ENCODE results near the gene SYNM.
A peak's percentile ranks its signal among the peaks of the same experiment; 100 is the strongest.

SYNM gene

DNA sequence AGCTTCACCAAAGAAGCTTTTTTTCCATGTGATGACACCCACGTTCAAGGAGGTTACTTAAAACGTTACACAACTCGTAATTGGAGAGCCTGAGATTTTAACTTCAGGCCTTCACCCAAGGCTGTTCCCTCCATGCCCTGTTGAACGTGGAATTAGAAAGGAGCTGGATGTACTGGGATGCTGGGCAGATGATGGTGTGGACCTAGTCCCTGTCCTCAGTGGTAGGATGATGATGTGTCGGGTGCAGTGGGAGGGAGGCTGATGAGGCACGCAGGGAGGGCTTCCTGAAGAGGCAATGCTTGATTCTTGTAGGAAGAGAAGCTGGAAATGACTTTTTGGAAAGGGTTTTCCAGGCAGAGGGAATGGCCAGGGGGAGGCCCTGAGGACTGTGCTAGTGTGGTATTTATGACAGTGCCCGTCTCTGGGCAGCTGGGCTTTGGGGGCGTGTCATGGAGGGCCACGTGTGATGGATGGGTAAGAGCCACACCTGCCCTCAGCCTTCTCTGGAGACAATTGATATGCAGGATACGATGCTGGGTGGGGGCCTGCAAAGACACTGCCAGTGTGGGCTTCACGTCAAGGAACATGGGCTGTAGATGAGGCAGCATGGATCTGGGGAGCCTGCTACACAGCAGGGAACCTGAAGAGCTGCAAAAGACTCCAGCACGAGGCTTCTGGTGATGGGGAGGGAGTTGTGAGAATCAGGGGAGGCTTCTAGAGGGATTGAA lies 15.3 kb downstream of the SYNM start:
- no CpG with 5 or more reads among the region's 12 CpGs for WGBS, 2 donors (ENCODE audit: extremely low coverage in 2 of 2, insufficient read length in 2 of 2, insufficient replicate concordance in 1 of 2)
- H4K91ac ChIP-seq (ENCODE audit: low read depth, low read length, poor library complexity), result no peak overlapping the region
- H2BK5ac ChIP-seq (ENCODE audit: low read length), result no peak overlapping the region
- H3K79me1 ChIP-seq (ENCODE audit: low read depth, low read length), result no peaks in the 10 kb centered on the region
- no peak overlapping the region for H3K4me3 ChIP-seq (ENCODE audit: low read length in 2 of 2)
- H3K18ac ChIP-seq (ENCODE audit: low read length), result no peak overlapping the region
- no peak overlapping the region for H3K14ac ChIP-seq (ENCODE audit: low read length)
- H3K27ac ChIP-seq (replicated peaks; ENCODE audit: low read length), result no peak overlapping the region
- H2BK120ac ChIP-seq (ENCODE audit: low read depth, low read length), result no peak overlapping the region
- no peak overlapping the region for H2BK15ac ChIP-seq (ENCODE audit: low read length)
- H3K9ac ChIP-seq (ENCODE audit: low read depth, low read length, poor library complexity), result no peak overlapping the region
- peaks cover 15 to 19% of the 10 kb centered on the region in 2 donors for H3K4me1 ChIP-seq (ENCODE audit: control insufficient read depth in 2 of 2, insufficient read depth in 1 of 2, low read depth in 1 of 2, low read length in 2 of 2)
- no peak overlapping the region for H3K23ac ChIP-seq (ENCODE audit: low read depth, low read length, poor library complexity)
- H3K4me2 ChIP-seq (ENCODE audit: insufficient read depth, low read length, poor library complexity, severe bottlenecking), result no peak overlapping the region
- DNase-seq (ENCODE audit: low spot score), result no peak
- no peaks in the 10 kb centered on the region for H3K27me3 ChIP-seq (ENCODE audit: control insufficient read depth in 3 of 3, insufficient read depth in 3 of 3, low read depth in 1 of 3, low read length in 3 of 3)
- H3K9me3 ChIP-seq (replicated peaks in 1 of 2; ENCODE audit: control insufficient read depth in 2 of 2, insufficient read depth in 1 of 2, low read depth in 1 of 2, low read length in 2 of 2), result no peaks in the 10 kb centered on the region
- H3K4ac ChIP-seq (ENCODE audit: low read length), result no peak overlapping the region
- H2BK12ac ChIP-seq (ENCODE audit: low read length), result no peak overlapping the region
- H4K8ac ChIP-seq (ENCODE audit: low read depth, low read length), result no peak overlapping the region
- no peak overlapping the region for H2AFZ ChIP-seq (ENCODE audit: low read length)
- H2AK5ac ChIP-seq (ENCODE audit: low read depth, low read length), result no peak overlapping the region
- peaks cover 0 to 28% of the 10 kb centered on the region in 2 donors for H3K36me3 ChIP-seq (replicated peaks in 1 of 2; ENCODE audit: control insufficient read depth in 2 of 2, insufficient read depth in 2 of 2, low read length in 2 of 2)

DNA sequence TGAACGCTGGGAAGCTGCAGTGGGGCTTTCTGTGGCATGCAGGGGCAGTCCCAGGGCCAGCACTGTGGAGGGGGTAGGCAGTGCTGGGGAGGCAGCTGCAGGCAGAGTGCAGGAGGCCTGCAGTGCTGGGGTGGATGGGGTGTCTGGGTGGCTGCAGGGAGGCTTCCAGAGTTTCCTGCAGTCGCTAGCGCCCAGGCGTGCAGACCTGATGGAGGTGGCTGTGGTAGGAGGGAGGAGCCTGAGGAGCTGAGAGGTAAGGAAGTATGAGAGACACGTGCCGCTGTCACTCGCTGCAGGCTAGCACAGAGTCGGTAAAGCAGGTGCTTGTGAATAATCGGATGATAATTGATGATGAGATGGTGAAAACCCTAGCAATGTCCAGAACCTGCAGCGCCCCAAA lies 16.3 kb downstream of the SYNM start:
- H3K4me1 ChIP-seq (ENCODE audit: control insufficient read depth in 2 of 2, insufficient read depth in 1 of 2, low read depth in 1 of 2, low read length in 2 of 2), result peaks cover 23% of the 10 kb centered on the region in 2 donors
- H2BK12ac ChIP-seq (ENCODE audit: low read length), result no peak overlapping the region
- peak overlapping the region; percentile 11 for H3K18ac ChIP-seq (ENCODE audit: low read length)
- no peak overlapping the region for H2BK15ac ChIP-seq (ENCODE audit: low read length)
- H3K27me3 ChIP-seq (ENCODE audit: control insufficient read depth in 3 of 3, insufficient read depth in 3 of 3, low read depth in 1 of 3, low read length in 3 of 3), result no peaks in the 10 kb centered on the region
- no peak overlapping the region for H2AK5ac ChIP-seq (ENCODE audit: low read depth, low read length)
- no peak overlapping the region for H3K14ac ChIP-seq (ENCODE audit: low read length)
- no peak overlapping the region for H3K4me3 ChIP-seq (ENCODE audit: low read length in 2 of 2)
- no peak overlapping the region for H2AFZ ChIP-seq (ENCODE audit: low read length)
- H4K8ac ChIP-seq (ENCODE audit: low read depth, low read length), result no peak overlapping the region
- peaks cover 0 to 25% of the 10 kb centered on the region in 2 donors for H3K36me3 ChIP-seq (replicated peaks in 1 of 2; ENCODE audit: control insufficient read depth in 2 of 2, insufficient read depth in 2 of 2, low read length in 2 of 2)
- no peaks in the 10 kb centered on the region for H3K9me3 ChIP-seq (replicated peaks in 1 of 2; ENCODE audit: control insufficient read depth in 2 of 2, insufficient read depth in 1 of 2, low read depth in 1 of 2, low read length in 2 of 2)
- H4K91ac ChIP-seq (ENCODE audit: low read depth, low read length, poor library complexity), result no peak overlapping the region
- no peak overlapping the region for H3K4me2 ChIP-seq (ENCODE audit: insufficient read depth, low read length, poor library complexity, severe bottlenecking)
- H3K79me1 ChIP-seq (ENCODE audit: low read depth, low read length), result no peaks in the 10 kb centered on the region
- no peak overlapping the region for H3K4ac ChIP-seq (ENCODE audit: low read length)
- no peak overlapping the region for H2BK120ac ChIP-seq (ENCODE audit: low read depth, low read length)
- no CpG with 5 or more reads among the region's 10 CpGs for WGBS, 2 donors (ENCODE audit: extremely low coverage in 2 of 2, insufficient read length in 2 of 2, insufficient replicate concordance in 1 of 2)
- no peak for DNase-seq (ENCODE audit: low spot score)
- no peak overlapping the region for H3K9ac ChIP-seq (ENCODE audit: low read depth, low read length, poor library complexity)
- no peak overlapping the region for H2BK5ac ChIP-seq (ENCODE audit: low read length)
- H3K23ac ChIP-seq (ENCODE audit: low read depth, low read length, poor library complexity), result peak overlapping the region; percentile 37
- H3K27ac ChIP-seq (replicated peaks; ENCODE audit: low read length), result no peak overlapping the region

- no peak overlapping the region for H2BK15ac ChIP-seq (ENCODE audit: low read length)
- no peak overlapping the region for H2BK5ac ChIP-seq (ENCODE audit: low read length)
- H3K18ac ChIP-seq (ENCODE audit: low read length), result no peak overlapping the region
- no peak overlapping the region for H2BK120ac ChIP-seq (ENCODE audit: low read depth, low read length)
- no peaks in the 10 kb centered on the region for H3K27me3 ChIP-seq (ENCODE audit: control insufficient read depth in 3 of 3, insufficient read depth in 3 of 3, low read depth in 1 of 3, low read length in 3 of 3)
- H3K4me1 ChIP-seq (ENCODE audit: control insufficient read depth in 2 of 2, insufficient read depth in 1 of 2, low read depth in 1 of 2, low read length in 2 of 2), result peaks cover 24 to 30% of the 10 kb centered on the region in 2 donors
- H3K27ac ChIP-seq (replicated peaks; ENCODE audit: low read length), result no peak overlapping the region
- H4K91ac ChIP-seq (ENCODE audit: low read depth, low read length, poor library complexity), result no peak overlapping the region
- H3K4ac ChIP-seq (ENCODE audit: low read length), result no peak overlapping the region
- no peak overlapping the region for H3K9ac ChIP-seq (ENCODE audit: low read depth, low read length, poor library complexity)
- H3K4me3 ChIP-seq (ENCODE audit: low read length in 2 of 2), result no peak overlapping the region
- H4K8ac ChIP-seq (ENCODE audit: low read depth, low read length), result no peak overlapping the region
- H2AK5ac ChIP-seq (ENCODE audit: low read depth, low read length), result no peak overlapping the region
- no peak overlapping the region for H3K4me2 ChIP-seq (ENCODE audit: insufficient read depth, low read length, poor library complexity, severe bottlenecking)
- H3K14ac ChIP-seq (ENCODE audit: low read length), result no peak overlapping the region
- no peak overlapping the region for H3K23ac ChIP-seq (ENCODE audit: low read depth, low read length, poor library complexity)
- H2AFZ ChIP-seq (ENCODE audit: low read length), result no peak overlapping the region
- no peaks in the 10 kb centered on the region for H3K79me1 ChIP-seq (ENCODE audit: low read depth, low read length)
- DNase-seq (ENCODE audit: low spot score), result no peak
- H3K36me3 ChIP-seq (replicated peaks in 1 of 2; ENCODE audit: control insufficient read depth in 2 of 2, insufficient read depth in 2 of 2, low read length in 2 of 2), result peaks cover 0 to 25% of the 10 kb centered on the region in 2 donors
- no peak overlapping the region for H2BK12ac ChIP-seq (ENCODE audit: low read length)
- no CpG with 5 or more reads among the region's 8 CpGs for WGBS, 2 donors (ENCODE audit: extremely low coverage in 2 of 2, insufficient read length in 2 of 2, insufficient replicate concordance in 1 of 2)
- no peaks in the 10 kb centered on the region for H3K9me3 ChIP-seq (replicated peaks in 1 of 2; ENCODE audit: control insufficient read depth in 2 of 2, insufficient read depth in 1 of 2, low read depth in 1 of 2, low read length in 2 of 2)
Measured at GRCh38 chr15:99121691-99122410, 17.0 kb downstream of the SYNM start.
